WTC11 (cell line): ENCODE measurements around the gene CALHM1. TPM values are rescaled to one million over a fixed set of nuclear protein-coding genes. Genes with fewer than 3 reads are reported as not detected.

Source experiments
- ATAC-seq: fragments of 200-7000 bp; cut with Tn5 transposase; 2 replicates; pipeline ENCODE4 v1.10.0; 2021; ENCODE audit warnings: mild to moderate bottlenecking, moderate library complexity
- CTCF ChIA-PET: fragments of 300-600 bp; sonication (Branson Sonifier 250); formaldehyde crosslinking; loops from one replicate; lab custom pipeline; 2021; ENCODE audit warnings: antibody characterized with exemption; lab: Charles Lee
- POLR2A ChIA-PET: fragments of 350-600 bp; sonication (Branson Sonifier 250); formaldehyde crosslinking; loops from one replicate; lab custom pipeline; 2021; ENCODE audit warnings: antibody characterized with exemption; lab: Charles Lee
- DNase-seq: peaks from one replicate; pipeline ENCODE4 v3.0.0; 2021; ENCODE audit warnings: low spot score
- H3K27ac Mint-ChIP-seq: 2 replicates; pipeline ENCODE4 v1.8.0; 2021; ENCODE audit warnings: mixed read lengths
- H3K27me3 Mint-ChIP-seq: 2 replicates; pipeline ENCODE4 v1.8.0; 2021; ENCODE audit warnings: low read depth, mild to moderate bottlenecking, moderate library complexity, mixed read lengths
- H3K36me3 Mint-ChIP-seq: 2 replicates; pipeline ENCODE4 v1.8.0; 2021; ENCODE audit warnings: mixed read lengths
- H3K4me1 Mint-ChIP-seq: 2 replicates; pipeline ENCODE4 v1.8.0; 2022; ENCODE audit warnings: mixed read lengths
- H3K4me3 Mint-ChIP-seq: 2 replicates; pipeline ENCODE4 v1.8.0; 2021; ENCODE audit warnings: mild to moderate bottlenecking, moderate library complexity, mixed read lengths
- H3K9me3 Mint-ChIP-seq: 2 replicates; pipeline ENCODE4 v1.8.0; 2021; ENCODE audit warnings: mixed read lengths
- CBFB ChIP-seq: sonication (generic); formaldehyde crosslinking; IDR thresholded peaks from 2 replicates; pipeline ENCODE4 v1.8.1; 2022; ENCODE audit warnings: mild to moderate bottlenecking, low read depth, missing genetic modification reagents
- EMX1 ChIP-seq: fragments of 250-450 bp; sonication (Bioruptor Pico); IDR thresholded peaks from 2 replicates; pipeline ENCODE4 v1.8.0; 2021; ENCODE audit warnings: mild to moderate bottlenecking
- ETV6 ChIP-seq: sonication (generic); formaldehyde crosslinking; IDR thresholded peaks from 2 replicates; pipeline ENCODE4 v1.8.1; 2022; ENCODE audit warnings: mild to moderate bottlenecking, missing genetic modification reagents
- FOXJ3 ChIP-seq: sonication (generic); formaldehyde crosslinking; IDR thresholded peaks from 2 replicates; pipeline ENCODE4 v1.9.0; 2021; ENCODE audit warnings: missing genetic modification reagents, mild to moderate bottlenecking, borderline replicate concordance
- GABPB1 ChIP-seq: sonication (generic); formaldehyde crosslinking; IDR thresholded peaks from 2 replicates; pipeline ENCODE4 v1.8.1; 2023; ENCODE audit warnings: mild to moderate bottlenecking, missing genetic modification reagents
- GRHL2 ChIP-seq: fragments of 250-450 bp; sonication (Bioruptor Pico); IDR thresholded peaks from 2 replicates; pipeline ENCODE4 v1.8.0; 2022; ENCODE audit warnings: mild to moderate bottlenecking, moderate library complexity; ENCODE audit not compliant: insufficient replicate concordance, severe bottlenecking
- KAT7 ChIP-seq: sonication (generic); formaldehyde crosslinking; IDR thresholded peaks from 2 replicates; pipeline ENCODE4 v1.8.1; 2023; ENCODE audit warnings: missing genetic modification reagents, mild to moderate bottlenecking, borderline replicate concordance
- MYBL2 ChIP-seq: sonication (generic); formaldehyde crosslinking; IDR thresholded peaks from 2 replicates; pipeline ENCODE4 v1.8.1; 2023; ENCODE audit warnings: mild to moderate bottlenecking, moderate library complexity, missing genetic modification reagents
- NR2C2 ChIP-seq: sonication (generic); formaldehyde crosslinking; IDR thresholded peaks from 2 replicates; pipeline ENCODE4 v1.8.0; 2022; ENCODE audit warnings: mild to moderate bottlenecking, missing genetic modification reagents
- PREB ChIP-seq: sonication (generic); formaldehyde crosslinking; IDR thresholded peaks from 2 replicates; pipeline ENCODE4 v1.8.1; 2022; ENCODE audit warnings: mild to moderate bottlenecking, missing genetic modification reagents, moderate library complexity, borderline replicate concordance
- PRRX2 ChIP-seq: fragments of 250-450 bp; sonication (Bioruptor Pico); IDR thresholded peaks from 2 replicates; pipeline ENCODE4 v1.8.0; 2021; ENCODE audit warnings: mild to moderate bottlenecking
- RORB ChIP-seq: fragments of 250-450 bp; sonication (Bioruptor Pico); IDR thresholded peaks from 2 replicates; pipeline ENCODE4 v1.9.0; 2021; ENCODE audit warnings: mild to moderate bottlenecking
- SP1 ChIP-seq: sonication (generic); formaldehyde crosslinking; conservative IDR thresholded peaks from 2 replicates; pipeline ENCODE4 v1.8.1; 2022; ENCODE audit warnings: missing genetic modification reagents
- ZNF219 ChIP-seq: sonication (generic); formaldehyde crosslinking; IDR thresholded peaks from 2 replicates; pipeline ENCODE4 v1.8.0; 2023; ENCODE audit warnings: missing genetic modification reagents, mild to moderate bottlenecking, borderline replicate concordance
- ZNF532 ChIP-seq: fragments of 250-450 bp; sonication (Bioruptor Pico); IDR thresholded peaks from 2 replicates; pipeline ENCODE4 v1.9.0; 2021; ENCODE audit warnings: mild to moderate bottlenecking, borderline replicate concordance
- total RNA-seq: library from RNA; stranded (reverse); gene quantifications from 3 replicates; pipeline ENCODE4 v1.2.3, GENCODE V29; 2021
- TF ChIP-seq, protein P1 (sequence below): sonication (generic); formaldehyde crosslinking; IDR thresholded peaks from 2 replicates; pipeline ENCODE4 v1.8.0; 2022; ENCODE audit warnings: mild to moderate bottlenecking, missing genetic modification reagents
- TF ChIP-seq, protein P2 (sequence below): sonication (generic); formaldehyde crosslinking; IDR thresholded peaks from 2 replicates; pipeline ENCODE4 v1.8.0; 2022; ENCODE audit warnings: mild to moderate bottlenecking, missing genetic modification reagents
- TF ChIP-seq, protein P3 (sequence below): fragments of 250-450 bp; sonication (Bioruptor Pico); IDR thresholded peaks from 2 replicates; pipeline ENCODE4 v1.9.0; 2021; ENCODE audit warnings: moderate library complexity, mild to moderate bottlenecking, inconsistent platforms, borderline replicate concordance
- TF ChIP-seq, protein P4 (sequence below): sonication (generic); formaldehyde crosslinking; conservative IDR thresholded peaks from 2 replicates; pipeline ENCODE4 v1.8.1; 2023; ENCODE audit warnings: mild to moderate bottlenecking, low read depth, missing genetic modification reagents, moderate library complexity

CALHM1 gene
- total RNA-seq, 1 experiment from 2014 or later, result 0.39 TPM

DNA sequence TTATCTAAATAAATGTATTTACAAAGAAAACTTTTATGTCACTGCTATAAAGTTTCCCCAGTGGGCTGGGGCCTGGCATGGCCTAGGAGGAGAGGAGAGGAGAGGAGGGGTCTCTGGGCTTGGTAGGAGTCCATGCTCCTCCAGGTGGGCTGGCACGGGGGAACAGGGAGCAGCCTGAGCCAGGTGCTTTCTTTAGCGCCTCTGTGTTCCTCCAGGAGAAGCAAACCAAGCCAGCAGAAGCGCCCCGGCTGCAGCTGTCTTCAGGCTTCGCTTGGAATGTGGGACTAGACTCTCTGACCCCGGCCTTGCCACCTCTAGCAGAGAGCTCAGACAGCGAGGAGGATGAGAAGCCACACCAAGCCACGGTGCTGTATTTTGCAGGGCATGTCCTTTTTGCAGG, 17.1 kb downstream of the CALHM1 start (continued):
- TF ChIP-seq PREB (no peak), SP1 (no peak), GABPB1 (CRISPR knock-in tag) (no peak)

GRCh38 chr10:103441206-103441605, 17.5 kb downstream of the CALHM1 start:
- H3K4me1 Mint-ChIP-seq, result no peaks in the 10 kb centered on the region
- TF ChIP-seq, protein P1, sequence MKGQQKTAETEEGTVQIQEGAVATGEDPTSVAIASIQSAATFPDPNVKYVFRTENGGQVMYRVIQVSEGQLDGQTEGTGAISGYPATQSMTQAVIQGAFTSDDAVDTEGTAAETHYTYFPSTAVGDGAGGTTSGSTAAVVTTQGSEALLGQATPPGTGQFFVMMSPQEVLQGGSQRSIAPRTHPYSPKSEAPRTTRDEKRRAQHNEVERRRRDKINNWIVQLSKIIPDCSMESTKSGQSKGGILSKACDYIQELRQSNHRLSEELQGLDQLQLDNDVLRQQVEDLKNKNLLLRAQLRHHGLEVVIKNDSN (CRISPR knock-in tag), result no peak
- no peak for TF ChIP-seq ZNF219
- TF ChIP-seq ZNF532 (CRISPR knock-in tag), result no peak
- no peak for TF ChIP-seq ETV6
- TF ChIP-seq RORB (CRISPR knock-in tag), result no peak
- TF ChIP-seq EMX1 (CRISPR knock-in tag), result no peak
- TF ChIP-seq, protein P2, sequence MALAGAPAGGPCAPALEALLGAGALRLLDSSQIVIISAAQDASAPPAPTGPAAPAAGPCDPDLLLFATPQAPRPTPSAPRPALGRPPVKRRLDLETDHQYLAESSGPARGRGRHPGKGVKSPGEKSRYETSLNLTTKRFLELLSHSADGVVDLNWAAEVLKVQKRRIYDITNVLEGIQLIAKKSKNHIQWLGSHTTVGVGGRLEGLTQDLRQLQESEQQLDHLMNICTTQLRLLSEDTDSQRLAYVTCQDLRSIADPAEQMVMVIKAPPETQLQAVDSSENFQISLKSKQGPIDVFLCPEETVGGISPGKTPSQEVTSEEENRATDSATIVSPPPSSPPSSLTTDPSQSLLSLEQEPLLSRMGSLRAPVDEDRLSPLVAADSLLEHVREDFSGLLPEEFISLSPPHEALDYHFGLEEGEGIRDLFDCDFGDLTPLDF (CRISPR knock-in tag), result no peak
- TF ChIP-seq MYBL2 (CRISPR knock-in tag), result no peak
- TF ChIP-seq PRRX2 (CRISPR knock-in tag), result no peak
- TF ChIP-seq, protein P3, sequence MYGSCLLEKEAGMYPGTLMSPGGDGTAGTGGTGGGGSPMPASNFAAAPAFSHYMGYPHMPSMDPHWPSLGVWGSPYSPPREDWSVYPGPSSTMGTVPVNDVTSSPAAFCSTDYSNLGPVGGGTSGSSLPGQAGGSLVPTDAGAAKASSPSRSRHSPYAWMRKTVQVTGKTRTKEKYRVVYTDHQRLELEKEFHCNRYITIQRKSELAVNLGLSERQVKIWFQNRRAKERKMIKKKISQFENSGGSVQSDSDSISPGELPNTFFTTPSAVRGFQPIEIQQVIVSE, result no peak
- TF ChIP-seq FOXJ3 (CRISPR knock-in tag), result no peak
- TF ChIP-seq GRHL2 (CRISPR knock-in tag), result no peak
- TF ChIP-seq CBFB (CRISPR knock-in tag), result no peak
- TF ChIP-seq NR2C2 (CRISPR knock-in tag), result no peak
- TF ChIP-seq, protein P4, sequence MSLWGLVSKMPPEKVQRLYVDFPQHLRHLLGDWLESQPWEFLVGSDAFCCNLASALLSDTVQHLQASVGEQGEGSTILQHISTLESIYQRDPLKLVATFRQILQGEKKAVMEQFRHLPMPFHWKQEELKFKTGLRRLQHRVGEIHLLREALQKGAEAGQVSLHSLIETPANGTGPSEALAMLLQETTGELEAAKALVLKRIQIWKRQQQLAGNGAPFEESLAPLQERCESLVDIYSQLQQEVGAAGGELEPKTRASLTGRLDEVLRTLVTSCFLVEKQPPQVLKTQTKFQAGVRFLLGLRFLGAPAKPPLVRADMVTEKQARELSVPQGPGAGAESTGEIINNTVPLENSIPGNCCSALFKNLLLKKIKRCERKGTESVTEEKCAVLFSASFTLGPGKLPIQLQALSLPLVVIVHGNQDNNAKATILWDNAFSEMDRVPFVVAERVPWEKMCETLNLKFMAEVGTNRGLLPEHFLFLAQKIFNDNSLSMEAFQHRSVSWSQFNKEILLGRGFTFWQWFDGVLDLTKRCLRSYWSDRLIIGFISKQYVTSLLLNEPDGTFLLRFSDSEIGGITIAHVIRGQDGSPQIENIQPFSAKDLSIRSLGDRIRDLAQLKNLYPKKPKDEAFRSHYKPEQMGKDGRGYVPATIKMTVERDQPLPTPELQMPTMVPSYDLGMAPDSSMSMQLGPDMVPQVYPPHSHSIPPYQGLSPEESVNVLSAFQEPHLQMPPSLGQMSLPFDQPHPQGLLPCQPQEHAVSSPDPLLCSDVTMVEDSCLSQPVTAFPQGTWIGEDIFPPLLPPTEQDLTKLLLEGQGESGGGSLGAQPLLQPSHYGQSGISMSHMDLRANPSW (CRISPR knock-in tag), result no peak
- no peak for TF ChIP-seq KAT7 (CRISPR knock-in tag)
- TF ChIP-seq, all 79 proteins: peak for 0
- Mint-ChIP-seq H3K36me3 (peaks cover 83% of the 10 kb centered on the region), H3K27ac (no peak overlapping the region), H3K4me3 (no peak overlapping the region), H3K27me3 (no peaks in the 10 kb centered on the region), H3K9me3 (no peaks in the 10 kb centered on the region)
- ATAC-seq, result no peak
- POLR2A ChIA-PET, result no interaction called here
- CTCF ChIA-PET, result interaction anchor here (0.9 to 2.7 kb wide), 2 partner anchors 24 to 44 kb away, joined by 4 to 11 read pairs; no protein-coding TSS in a partner anchor
- DNase-seq, result no peak
